Measurements from ENCODE around the gene SFR1. TPM values are rescaled to one million over a fixed set of nuclear protein-coding genes. Genes with fewer than 3 reads are reported as not detected.

Gene SFR1
- total and polyA plus RNA-seq, 7 experiments from 2014 or later = 10.1 to 19.8 (median 14.2) TPM

DNA sequence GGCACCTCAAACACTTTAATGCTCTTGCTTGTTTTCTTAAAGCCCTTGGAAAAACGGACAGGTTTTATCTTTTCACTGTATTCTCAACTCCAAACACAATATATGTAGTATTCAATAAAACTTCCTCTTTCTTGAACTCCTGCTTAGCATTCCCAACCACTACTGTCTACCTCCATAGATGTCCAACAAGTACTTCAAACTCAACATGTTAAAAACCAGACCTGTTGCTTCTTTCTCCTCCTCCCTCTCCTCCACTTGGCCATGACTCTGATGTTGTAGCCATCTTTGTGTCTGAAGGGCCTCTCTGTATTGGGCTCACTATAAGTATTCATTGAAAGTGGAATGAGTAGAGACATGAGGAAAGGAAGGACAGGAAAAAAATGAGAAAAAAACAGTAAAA is 20.1 kb upstream of the SFR1 start:
- Mint-ChIP-seq H3K36me3 (no peaks in the 10 kb centered on the region), H3K27me3 (peaks cover 0 to 18% (median 3%) of the 10 kb centered on the region in 5 donors), H3K4me1 (peaks cover 0 to 8% (median 0%) of the 10 kb centered on the region in 7 donors), H3K27ac (no peak overlapping the region), H3K9me3 (peaks cover 0 to 2% (median 0%) of the 10 kb centered on the region in 11 donors), H3K4me3 (no peak overlapping the region)
- Histone ChIP-seq H3K4me1 (ENCODE audit: control insufficient read depth in 2 of 2, insufficient read depth in 2 of 2, low read length in 2 of 2) (no peaks in the 10 kb centered on the region), H3K27me3 (ENCODE audit: control insufficient read depth in 2 of 2, insufficient read depth in 2 of 2, low read length in 2 of 2) (no peaks in the 10 kb centered on the region), H3K27ac (ENCODE audit: low read depth, low read length) (no peak overlapping the region), H3K9me3 (ENCODE audit: control insufficient read depth in 2 of 3, low read length in 3 of 3) (no peaks in the 10 kb centered on the region), H3K4me3 (ENCODE audit: low read length) (no peak overlapping the region), H3K36me3 (ENCODE audit: control insufficient read depth in 2 of 3, insufficient read depth in 3 of 3, low read length in 3 of 3) (no peaks in the 10 kb centered on the region)
- intact Hi-C loops (cut with micrococcal nuclease) = no loop called here
- ATAC-seq (no peak), DNase-seq (no peak)
- ChIA-PET POLR2A (no interaction called here), CTCF (no interaction called here)

DNA sequence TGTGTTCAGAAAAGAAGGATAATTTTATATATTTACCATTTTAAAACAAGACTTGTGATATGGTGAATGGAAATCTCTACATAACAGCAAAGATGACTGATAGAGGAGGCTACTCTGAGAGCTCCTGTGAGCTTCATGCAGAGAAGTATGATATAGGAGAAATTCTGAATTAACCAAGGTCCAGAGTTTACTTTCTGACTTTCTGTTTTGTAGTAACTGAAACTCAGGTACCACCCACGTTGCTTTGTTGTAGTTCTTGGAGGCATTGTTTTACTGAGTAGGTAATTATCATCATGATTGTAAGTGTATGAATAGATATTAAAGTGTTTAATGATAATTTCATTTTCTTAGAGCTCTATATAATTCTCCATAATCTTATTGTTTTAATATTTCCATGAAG is 18.0 kb upstream of the SFR1 start:
- Mint-ChIP-seq H3K27ac (no peak overlapping the region), H3K36me3 (no peaks in the 10 kb centered on the region), H3K4me1 (peaks cover 0 to 8% (median 0%) of the 10 kb centered on the region in 7 donors), H3K9me3 (no peaks in the 10 kb centered on the region), H3K27me3 (peaks cover 0 to 16% (median 0%) of the 10 kb centered on the region in 5 donors), H3K4me3 (no peak overlapping the region)
- ATAC-seq (no peak), DNase-seq (no peak)
- H3K9me3 ChIP-seq (ENCODE audit: control insufficient read depth in 2 of 3, low read length in 3 of 3) = no peaks in the 10 kb centered on the region
- no peaks in the 10 kb centered on the region for H3K36me3 ChIP-seq (ENCODE audit: control insufficient read depth in 2 of 3, insufficient read depth in 3 of 3, low read length in 3 of 3)
- no peak overlapping the region for H3K27ac ChIP-seq (ENCODE audit: low read depth, low read length)
- H3K27me3 ChIP-seq (ENCODE audit: control insufficient read depth in 2 of 2, insufficient read depth in 2 of 2, low read length in 2 of 2) = no peaks in the 10 kb centered on the region
- no peaks in the 10 kb centered on the region for H3K4me1 ChIP-seq (ENCODE audit: control insufficient read depth in 2 of 2, insufficient read depth in 2 of 2, low read length in 2 of 2)
- ChIA-PET CTCF (no interaction called here), POLR2A (no interaction called here)
- no peak overlapping the region for H3K4me3 ChIP-seq (ENCODE audit: low read length)
- intact Hi-C loops (cut with micrococcal nuclease) = no loop called here

DNA sequence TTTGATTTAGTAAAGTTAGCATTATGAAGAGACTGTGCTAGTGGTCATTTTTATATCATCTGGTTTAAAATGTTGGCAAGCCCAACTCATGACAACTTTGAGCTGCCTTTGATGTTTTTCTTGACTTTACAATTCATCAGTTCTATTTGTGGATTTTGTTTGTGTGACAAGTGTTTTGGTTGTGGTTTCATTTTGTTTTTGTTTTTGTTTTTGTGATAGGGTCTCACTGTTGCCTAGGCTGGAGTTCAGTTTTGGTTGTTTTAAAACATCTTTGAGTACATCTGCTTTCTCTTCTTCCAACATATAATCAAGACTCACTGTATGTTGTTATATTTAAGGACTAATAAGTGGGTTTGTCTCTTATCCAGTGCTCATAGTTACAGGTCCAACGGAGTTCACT is 17.6 kb upstream of the SFR1 start:
- no peaks in the 10 kb centered on the region for H3K36me3 ChIP-seq (ENCODE audit: control insufficient read depth in 2 of 3, insufficient read depth in 3 of 3, low read length in 3 of 3)
- H3K4me1 ChIP-seq (ENCODE audit: control insufficient read depth in 2 of 2, insufficient read depth in 2 of 2, low read length in 2 of 2) = no peaks in the 10 kb centered on the region
- no peaks in the 10 kb centered on the region for H3K27me3 ChIP-seq (ENCODE audit: control insufficient read depth in 2 of 2, insufficient read depth in 2 of 2, low read length in 2 of 2)
- no peak overlapping the region for H3K4me3 ChIP-seq (ENCODE audit: low read length)
- no peak for ATAC-seq
- H3K27me3 Mint-ChIP-seq = peaks cover 0 to 16% (median 0%) of the 10 kb centered on the region in 5 donors
- CTCF ChIA-PET = no interaction called here
- intact Hi-C loops (cut with micrococcal nuclease) = no loop called here
- POLR2A ChIA-PET = no interaction called here
- no peak for DNase-seq
- peaks cover 0 to 8% (median 0%) of the 10 kb centered on the region in 7 donors for H3K4me1 Mint-ChIP-seq
- no peak overlapping the region for H3K27ac ChIP-seq (ENCODE audit: low read depth, low read length)
- no peaks in the 10 kb centered on the region for H3K9me3 Mint-ChIP-seq
- no peaks in the 10 kb centered on the region for H3K9me3 ChIP-seq (ENCODE audit: control insufficient read depth in 2 of 3, low read length in 3 of 3)
- H3K27ac Mint-ChIP-seq = no peak overlapping the region
- H3K36me3 Mint-ChIP-seq = no peaks in the 10 kb centered on the region
- no peak overlapping the region for H3K4me3 Mint-ChIP-seq

DNA sequence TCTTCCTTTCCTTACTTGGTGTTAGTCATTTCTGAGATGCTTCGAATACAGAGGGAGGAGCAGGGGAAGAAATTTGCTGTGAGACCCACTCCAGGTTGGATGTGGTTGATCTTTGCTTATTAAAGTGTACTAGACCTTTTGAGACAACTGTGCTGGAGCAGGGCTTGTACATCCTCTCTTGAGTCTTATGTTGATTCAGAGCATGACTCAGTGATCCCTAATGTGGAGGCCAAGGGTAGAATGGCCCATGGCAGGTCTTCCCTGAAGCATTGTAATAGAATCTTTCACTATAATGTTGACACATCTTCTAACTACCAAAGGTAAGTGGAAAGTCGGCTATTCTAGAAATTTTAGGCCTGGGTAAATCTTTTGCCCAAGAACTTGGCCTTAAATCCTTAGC is 17.0 kb upstream of the SFR1 start:
- Histone ChIP-seq H3K9me3 (ENCODE audit: control insufficient read depth in 2 of 3, low read length in 3 of 3) (no peaks in the 10 kb centered on the region), H3K27me3 (ENCODE audit: control insufficient read depth in 2 of 2, insufficient read depth in 2 of 2, low read length in 2 of 2) (no peaks in the 10 kb centered on the region), H3K27ac (ENCODE audit: low read depth, low read length) (no peak overlapping the region), H3K4me1 (ENCODE audit: control insufficient read depth in 2 of 2, insufficient read depth in 2 of 2, low read length in 2 of 2) (no peaks in the 10 kb centered on the region), H3K36me3 (ENCODE audit: control insufficient read depth in 2 of 3, insufficient read depth in 3 of 3, low read length in 3 of 3) (no peaks in the 10 kb centered on the region), H3K4me3 (ENCODE audit: low read length) (no peak overlapping the region)
- H3K27ac Mint-ChIP-seq = no peak overlapping the region
- peaks cover 0 to 11% (median 0%) of the 10 kb centered on the region in 7 donors for H3K4me1 Mint-ChIP-seq
- CTCF ChIA-PET = no interaction called here
- no peaks in the 10 kb centered on the region for H3K9me3 Mint-ChIP-seq
- no peaks in the 10 kb centered on the region for H3K36me3 Mint-ChIP-seq
- no peak for DNase-seq
- intact Hi-C loops (cut with micrococcal nuclease) = no loop called here
- H3K27me3 Mint-ChIP-seq = peaks cover 0 to 16% (median 0%) of the 10 kb centered on the region in 5 donors
- no peak for ATAC-seq
- POLR2A ChIA-PET = no interaction called here
- no peak overlapping the region for H3K4me3 Mint-ChIP-seq

DNA sequence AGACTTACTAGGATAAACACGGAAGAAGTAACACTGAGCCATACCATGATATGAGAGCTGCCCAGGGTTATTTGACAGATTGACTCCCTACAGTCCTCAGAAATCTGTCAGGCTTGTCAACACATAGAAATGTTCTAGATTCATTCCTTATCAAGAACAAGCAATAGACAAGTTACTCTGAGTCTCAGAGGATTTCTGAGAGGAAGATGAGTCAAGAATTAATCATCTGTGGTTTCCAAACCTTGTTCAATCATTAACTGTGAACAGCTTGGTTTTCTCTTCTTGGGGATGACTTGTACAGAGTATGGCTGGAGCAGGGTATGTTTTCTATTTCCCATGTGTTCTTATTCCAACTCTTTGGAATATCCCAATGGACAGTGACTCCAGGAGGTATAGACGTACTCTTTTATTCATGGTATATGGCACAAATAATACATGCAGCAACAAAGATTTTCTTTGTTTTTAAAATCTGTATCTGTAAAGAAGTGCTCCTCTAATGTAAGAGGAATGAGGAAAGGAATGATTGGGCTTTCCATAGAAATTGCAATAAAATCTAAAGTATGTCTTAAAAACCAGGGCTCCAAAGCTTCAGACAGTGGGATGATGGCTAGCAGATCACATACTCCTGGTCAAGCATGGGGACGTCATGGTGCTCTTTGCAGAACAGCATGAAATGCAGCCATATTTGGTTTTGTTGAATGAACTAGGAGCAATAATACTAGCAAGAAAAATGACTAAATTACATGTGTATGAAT is 11.9 kb upstream of the SFR1 start:
- POLR2A ChIA-PET = no interaction called here
- no peaks in the 10 kb centered on the region for H3K9me3 ChIP-seq (ENCODE audit: control insufficient read depth in 2 of 3, low read length in 3 of 3)
- H3K4me1 Mint-ChIP-seq = peaks cover 0 to 14% (median 0%) of the 10 kb centered on the region in 7 donors
- no peak overlapping the region for H3K27ac Mint-ChIP-seq
- H3K4me3 Mint-ChIP-seq = no peak overlapping the region
- ATAC-seq = no peak
- CTCF ChIA-PET = interaction anchor here (0.7 to 0.8 kb wide), 2 partner anchors 10 to 14 kb away, joined by 3 read pairs; no protein-coding TSS in a partner anchor
- no peak for DNase-seq
- H3K27me3 Mint-ChIP-seq = peaks cover 4 to 15% (median 9%) of the 10 kb centered on the region in 5 donors
- H3K27me3 ChIP-seq (ENCODE audit: control insufficient read depth in 2 of 2, insufficient read depth in 2 of 2, low read length in 2 of 2) = no peaks in the 10 kb centered on the region
- H3K27ac ChIP-seq (ENCODE audit: low read depth, low read length) = no peak overlapping the region
- no peaks in the 10 kb centered on the region for H3K36me3 ChIP-seq (ENCODE audit: control insufficient read depth in 2 of 3, insufficient read depth in 3 of 3, low read length in 3 of 3)
- H3K9me3 Mint-ChIP-seq = no peaks in the 10 kb centered on the region
- H3K4me3 ChIP-seq (ENCODE audit: low read length) = no peak overlapping the region
- H3K4me1 ChIP-seq (ENCODE audit: control insufficient read depth in 2 of 2, insufficient read depth in 2 of 2, low read length in 2 of 2) = no peaks in the 10 kb centered on the region
- H3K36me3 Mint-ChIP-seq = peaks cover 0 to 3% (median 0%) of the 10 kb centered on the region in 5 donors
- intact Hi-C loops (cut with micrococcal nuclease) = no loop called here

DNA sequence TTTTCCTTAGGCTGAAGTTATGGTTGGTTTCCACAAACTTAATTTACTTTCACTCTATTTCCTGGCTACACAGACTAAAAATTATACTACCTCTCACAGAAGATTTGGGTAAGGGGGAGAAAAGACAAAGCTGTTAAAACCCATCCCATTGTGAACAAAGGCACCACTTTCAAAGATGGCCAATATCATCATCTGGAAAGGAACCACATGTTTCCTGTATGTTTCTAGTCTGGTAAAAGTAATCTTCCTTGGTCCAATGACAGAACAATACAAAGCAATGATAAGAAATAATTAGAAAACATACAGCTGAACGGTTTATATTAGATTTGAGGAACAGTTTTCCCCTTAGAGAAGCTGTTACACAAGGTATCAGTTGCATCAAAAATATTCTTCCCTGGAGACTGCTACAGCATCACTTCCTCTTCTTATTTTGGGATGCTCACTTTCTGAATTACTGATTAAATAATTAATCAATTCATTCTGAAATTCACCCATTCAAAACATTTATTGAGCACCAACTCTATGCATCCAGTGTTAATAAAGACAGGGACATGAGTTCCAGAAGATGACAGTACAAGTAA is 8.5 kb upstream of the SFR1 start:
- ChIA-PET POLR2A (interaction anchor here (0.8 to 2.3 kb wide), 3 partner anchors 8 to 205 kb away, joined by 3 to 7 read pairs (median 6); partner anchors contain the start of gene SFR1), CTCF (no interaction called here)
- intact Hi-C loops (cut with micrococcal nuclease) = no loop called here
- Histone ChIP-seq H3K4me1 (ENCODE audit: control insufficient read depth in 2 of 2, insufficient read depth in 2 of 2, low read length in 2 of 2) (no peaks in the 10 kb centered on the region), H3K9me3 (ENCODE audit: control insufficient read depth in 2 of 3, low read length in 3 of 3) (no peaks in the 10 kb centered on the region), H3K4me3 (ENCODE audit: low read length) (no peak overlapping the region), H3K27me3 (ENCODE audit: control insufficient read depth in 2 of 2, insufficient read depth in 2 of 2, low read length in 2 of 2) (no peaks in the 10 kb centered on the region), H3K36me3 (ENCODE audit: control insufficient read depth in 2 of 3, insufficient read depth in 3 of 3, low read length in 3 of 3) (no peaks in the 10 kb centered on the region), H3K27ac (ENCODE audit: low read depth, low read length) (no peak overlapping the region)
- H3K27me3 Mint-ChIP-seq = peaks cover 4 to 21% (median 15%) of the 10 kb centered on the region in 5 donors
- peaks cover 0 to 14% (median 0%) of the 10 kb centered on the region in 7 donors for H3K4me1 Mint-ChIP-seq
- no peak for ATAC-seq
- DNase-seq = no peak
- no peak overlapping the region for H3K27ac Mint-ChIP-seq
- H3K36me3 Mint-ChIP-seq = peaks cover 0 to 3% (median 0%) of the 10 kb centered on the region in 5 donors
- H3K9me3 Mint-ChIP-seq = no peaks in the 10 kb centered on the region
- no peak overlapping the region for H3K4me3 Mint-ChIP-seq

Data from naive thymus-derived CD4-positive, alpha-beta T cell (primary cell).